GM21390 (cell line): Measurements from ENCODE around the gene DCTD.

Source experiments
- ATAC-seq: cut with Tn5 transposase; IDR thresholded peaks from one replicate; pipeline ENCODE4 v1.9.1; 2021; ENCODE audit not compliant: unreplicated experiment

Gene DCTD

GRCh38 chr4:182873726-182874125 is 43.5 kb downstream of the DCTD start:
- ATAC-seq: no peak

DNA sequence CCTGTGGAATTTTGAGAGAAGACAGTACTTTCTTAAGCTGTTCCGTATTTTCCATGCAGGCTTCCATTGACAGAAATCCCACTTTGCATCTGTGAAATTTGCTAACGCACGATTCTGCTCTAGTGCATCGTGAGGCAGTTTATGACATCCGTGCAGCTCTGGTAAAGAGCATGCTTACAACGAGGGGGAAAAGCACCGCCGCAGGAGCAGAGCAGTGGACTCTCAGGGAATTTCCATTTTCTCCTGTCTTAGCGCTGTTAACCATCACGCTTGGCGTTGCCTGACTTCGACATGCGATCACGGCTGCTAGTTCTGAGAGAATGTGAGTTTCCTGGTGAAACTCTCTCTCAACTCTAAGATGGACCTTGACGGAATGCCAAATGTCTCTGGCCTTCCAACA is 43.9 kb downstream of the DCTD start:
- ATAC-seq: no peak

DNA sequence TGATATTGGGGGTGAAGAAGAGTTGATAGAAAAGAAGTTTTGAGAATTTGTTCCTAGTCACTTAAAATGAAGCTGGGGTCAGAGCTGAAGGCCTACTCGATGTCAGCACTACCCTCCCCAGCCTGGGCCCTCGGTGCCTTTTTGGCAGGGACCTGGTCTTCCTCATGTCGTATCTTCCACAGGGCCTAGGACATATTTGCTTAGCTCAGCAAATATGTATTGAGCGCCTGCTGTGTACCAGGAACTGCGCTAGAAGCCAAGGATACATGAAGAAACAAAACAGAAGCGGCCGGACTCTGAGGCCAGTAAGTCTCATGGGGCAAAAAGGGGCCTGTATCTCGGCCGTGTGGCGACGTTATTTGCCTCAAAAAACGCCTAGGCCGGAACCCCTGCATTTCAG is 44.3 kb downstream of the DCTD start:
- ATAC-seq: no peak

DNA sequence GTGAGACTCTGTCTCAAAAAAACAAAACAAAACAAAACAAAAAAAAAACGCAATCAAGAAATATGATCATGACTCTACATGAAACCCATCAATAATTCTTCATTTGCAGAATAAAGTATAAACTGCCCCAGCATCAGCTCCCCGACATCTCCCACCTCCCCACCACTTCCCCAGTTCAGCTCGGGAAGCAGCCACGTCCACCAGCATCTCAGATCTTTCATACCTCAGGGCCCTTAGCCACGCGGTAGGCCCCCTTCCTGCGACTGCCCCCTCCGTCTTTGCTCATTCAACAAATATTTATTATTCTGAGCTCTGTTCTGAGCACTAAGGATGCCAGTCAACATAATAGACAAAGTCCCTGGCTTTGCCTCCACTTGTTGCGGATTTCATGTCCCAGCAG is 45.6 kb downstream of the DCTD start:
- no peak for ATAC-seq

DNA sequence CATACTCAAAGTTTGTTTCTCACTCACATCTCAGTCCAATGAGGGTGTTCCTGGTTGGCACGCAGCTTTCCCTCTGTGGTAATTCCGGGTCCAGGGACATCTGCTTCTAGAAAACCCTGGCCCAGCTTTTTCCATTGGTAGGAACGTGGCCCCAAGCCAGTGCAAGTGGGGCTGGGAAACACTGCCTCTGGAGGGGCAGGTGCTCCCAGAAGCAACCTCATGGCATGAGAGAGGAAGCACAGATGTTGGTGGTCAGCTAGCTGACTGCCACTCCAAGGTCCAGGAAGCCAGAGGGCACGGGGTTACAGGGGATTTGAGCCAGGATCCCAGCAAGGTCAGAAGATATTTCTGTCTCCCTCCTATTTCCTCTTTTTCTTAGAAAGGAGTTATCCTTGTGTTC is 47.5 kb downstream of the DCTD start:
- no peak for ATAC-seq

DNA sequence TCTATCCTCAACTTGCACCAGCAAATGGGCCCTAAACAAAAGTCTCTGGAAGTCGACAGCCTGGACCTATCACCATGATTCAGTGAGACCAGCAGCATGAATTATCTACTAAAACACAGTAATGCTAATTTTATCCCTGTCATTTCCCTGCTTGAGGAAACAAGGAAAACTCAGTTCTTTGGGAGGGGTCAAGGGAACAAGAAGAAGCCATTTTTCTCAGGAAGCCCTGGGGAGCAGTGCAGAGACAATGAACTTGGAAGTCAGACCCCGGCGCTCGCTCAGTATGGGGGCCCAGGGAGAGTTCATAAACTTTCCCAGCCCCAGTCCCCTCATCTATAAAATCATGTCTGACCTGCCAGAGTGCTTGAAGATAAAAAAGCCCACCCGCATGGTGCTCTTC is 50.4 kb downstream of the DCTD start:
- ATAC-seq: no peak

- no peak for ATAC-seq
Measured at GRCh38 chr4:182863501-182863900, 53.7 kb downstream of the DCTD start.

DNA sequence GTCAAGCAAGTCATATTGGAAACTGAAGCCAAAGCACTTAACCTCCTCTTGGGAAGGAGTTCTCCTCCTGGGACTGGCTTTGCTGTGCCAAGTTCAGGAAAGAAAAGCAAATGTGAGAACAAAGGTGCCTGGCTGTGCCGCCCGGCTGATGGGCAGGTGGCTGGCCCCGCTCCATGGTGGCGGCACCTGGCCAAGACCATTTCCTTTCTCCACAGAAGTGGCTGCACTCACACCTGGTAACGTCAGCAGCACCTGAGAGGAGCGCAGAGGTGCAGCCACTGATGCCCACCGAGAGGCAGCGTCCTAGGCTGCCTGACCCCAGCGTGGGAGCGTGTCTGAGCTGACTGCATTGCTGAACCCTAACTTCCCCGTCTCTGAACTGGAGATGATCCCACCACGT is 54.3 kb downstream of the DCTD start:
- no peak for ATAC-seq

GRCh38 chr4:182862141-182862875 is 54.9 kb downstream of the DCTD start:
- ATAC-seq: no peak

- no peak for ATAC-seq
Measured at GRCh38 chr4:182861346-182861745, 55.8 kb downstream of the DCTD start.

GRCh38 chr4:182859730-182860129 is 57.5 kb downstream of the DCTD start:
- ATAC-seq: no peak

- ATAC-seq: no peak
Measured at GRCh38 chr4:182858711-182859110, 58.5 kb downstream of the DCTD start.

DNA sequence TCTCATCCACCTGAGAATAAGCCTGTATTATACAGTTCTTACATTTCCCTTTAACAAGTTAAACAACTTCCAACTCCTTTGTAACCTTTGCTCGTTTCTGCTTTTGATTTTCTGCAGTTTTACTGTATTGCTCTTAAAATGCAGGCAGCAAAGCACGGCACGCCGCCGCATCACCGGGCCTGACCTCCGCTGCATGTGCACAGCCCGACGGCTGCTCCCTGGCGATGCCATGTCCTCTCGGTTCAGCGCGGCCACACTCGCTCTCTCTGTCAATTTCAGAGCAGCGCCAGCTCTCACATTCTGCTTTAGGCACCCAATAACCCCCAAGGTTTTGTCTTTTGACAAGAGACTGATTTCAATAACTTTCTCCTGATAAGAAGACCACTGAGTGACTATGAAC is 60.3 kb downstream of the DCTD start:
- ATAC-seq: no peak

GRCh38 chr4:182855877-182856276 is 61.3 kb downstream of the DCTD start:
- no peak for ATAC-seq

DNA sequence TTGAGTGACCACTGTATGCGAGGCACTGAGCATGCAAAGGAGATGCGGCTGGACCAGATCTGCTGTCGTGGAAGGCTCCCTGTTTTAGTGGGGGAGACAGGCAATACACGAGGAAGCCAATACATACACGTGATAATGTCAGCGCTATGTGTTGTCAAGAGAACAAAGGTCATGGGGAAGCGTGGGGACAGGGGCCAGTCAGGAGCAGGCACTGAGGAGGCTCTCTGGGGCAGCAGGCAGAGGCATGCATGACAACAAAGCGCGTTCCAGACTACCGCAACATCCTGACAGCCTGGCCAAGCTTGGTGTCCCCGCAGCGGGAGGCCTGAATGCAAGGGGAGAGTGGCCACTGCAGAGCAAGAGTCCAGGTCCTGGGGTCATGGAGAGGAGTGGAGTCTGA is 61.9 kb downstream of the DCTD start:
- ATAC-seq: no peak

DNA sequence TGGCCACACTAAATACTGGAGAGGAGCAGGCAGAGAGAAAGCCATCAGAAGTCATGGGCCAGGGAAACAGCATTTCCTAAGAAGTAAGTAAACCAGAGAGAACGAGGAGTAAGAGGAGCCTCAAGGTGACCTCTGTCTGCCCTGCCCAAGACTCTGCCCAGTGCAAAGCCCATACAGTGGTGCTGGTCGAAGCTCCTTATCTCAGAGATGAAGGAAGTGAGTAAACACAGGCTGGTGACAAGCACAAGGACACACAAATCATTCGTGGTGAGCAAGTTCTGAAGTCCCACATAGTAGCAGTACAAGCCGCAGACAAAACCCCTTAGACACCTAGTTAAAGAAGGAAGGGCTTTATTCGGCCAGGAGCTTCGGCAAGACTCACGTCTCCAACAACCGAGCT is 62.7 kb downstream of the DCTD start:
- ATAC-seq: no peak

GRCh38 chr4:182853731-182854330 is 63.4 kb downstream of the DCTD start:
- ATAC-seq: no peak

GRCh38 chr4:182848685-182849084 is 68.5 kb downstream of the DCTD start:
- ATAC-seq: no peak

DNA sequence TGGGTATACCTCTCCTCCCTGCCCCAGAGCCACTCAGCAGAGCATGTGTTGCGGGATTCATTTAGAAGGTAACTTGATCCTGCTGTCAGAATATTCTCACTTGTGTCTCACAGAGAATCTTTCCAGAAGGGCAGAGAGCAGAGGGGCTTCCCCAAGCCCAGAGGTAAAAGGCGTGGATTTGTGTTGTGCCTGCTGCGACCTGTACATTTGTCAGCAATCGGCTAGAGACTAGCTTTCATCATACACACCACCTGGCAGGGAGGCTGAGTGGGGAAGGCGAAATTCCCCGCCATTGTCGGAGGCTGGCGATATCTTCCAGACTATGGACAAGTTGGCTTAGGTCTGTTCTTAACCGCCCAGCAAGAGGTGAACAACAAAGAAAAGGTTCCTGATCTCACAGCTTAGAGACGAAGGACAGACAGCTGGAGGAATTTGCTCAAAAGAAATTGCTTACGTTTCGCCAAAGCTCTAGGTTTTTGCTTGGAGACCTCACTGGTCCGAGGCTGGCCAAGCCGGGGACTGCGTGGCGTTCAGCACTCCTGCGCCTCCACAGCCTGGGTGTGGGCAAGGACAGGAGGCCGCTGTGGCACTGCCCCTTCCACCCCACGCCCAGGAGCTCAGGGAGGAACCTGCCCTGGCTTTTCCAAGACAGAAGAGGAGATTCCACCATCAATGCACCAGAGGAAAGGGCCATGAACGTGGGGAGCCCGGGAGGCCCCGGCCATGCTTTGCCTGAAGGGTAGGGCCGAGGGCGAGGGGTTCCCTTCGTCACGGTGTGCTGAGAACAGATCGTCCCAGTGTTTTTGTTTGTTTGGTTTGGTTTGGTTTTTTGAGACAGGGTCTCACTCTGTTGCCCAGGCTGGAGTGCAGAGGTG is 69.4 kb downstream of the DCTD start:
- ATAC-seq: no peak

DNA sequence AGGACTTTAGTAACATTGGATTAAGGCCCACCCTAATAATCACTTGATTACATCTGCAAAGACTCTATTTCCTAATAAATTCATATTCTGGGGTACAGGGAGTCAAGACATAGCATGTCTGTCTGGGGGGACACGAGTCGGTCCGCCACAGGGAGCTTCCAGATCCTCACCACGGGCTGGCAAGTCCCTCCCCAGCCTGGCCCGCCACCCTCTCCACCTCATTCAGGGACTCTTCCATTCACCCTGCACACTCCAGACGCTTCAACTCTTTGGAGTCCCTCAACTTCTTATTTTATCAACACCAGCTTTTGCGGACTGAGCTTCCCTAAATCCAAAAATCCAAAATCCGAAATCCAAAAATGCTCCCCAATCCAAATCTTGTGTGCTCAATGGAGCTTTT is 71.2 kb downstream of the DCTD start:
- ATAC-seq: no peak

DNA sequence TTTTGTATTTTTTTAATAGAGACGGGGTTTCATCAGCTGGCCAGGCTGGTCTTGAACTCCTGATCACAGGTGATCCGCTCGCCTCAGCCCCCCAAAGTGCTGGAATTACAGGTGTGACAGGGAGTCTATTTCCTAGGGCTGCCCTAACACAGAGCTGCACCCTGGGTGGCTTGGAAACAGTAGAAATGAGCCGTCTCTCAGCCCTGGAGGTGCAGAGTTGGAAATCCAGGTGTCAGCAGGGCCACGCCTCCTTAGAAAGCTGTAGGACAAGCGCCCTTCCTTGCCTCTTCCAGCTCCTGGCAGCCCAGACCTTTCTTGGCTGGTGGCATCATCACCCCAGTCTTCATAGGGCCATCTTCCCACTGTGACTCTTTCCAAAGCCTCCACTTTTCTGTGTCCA is 71.6 kb downstream of the DCTD start:
- ATAC-seq: no peak

DNA sequence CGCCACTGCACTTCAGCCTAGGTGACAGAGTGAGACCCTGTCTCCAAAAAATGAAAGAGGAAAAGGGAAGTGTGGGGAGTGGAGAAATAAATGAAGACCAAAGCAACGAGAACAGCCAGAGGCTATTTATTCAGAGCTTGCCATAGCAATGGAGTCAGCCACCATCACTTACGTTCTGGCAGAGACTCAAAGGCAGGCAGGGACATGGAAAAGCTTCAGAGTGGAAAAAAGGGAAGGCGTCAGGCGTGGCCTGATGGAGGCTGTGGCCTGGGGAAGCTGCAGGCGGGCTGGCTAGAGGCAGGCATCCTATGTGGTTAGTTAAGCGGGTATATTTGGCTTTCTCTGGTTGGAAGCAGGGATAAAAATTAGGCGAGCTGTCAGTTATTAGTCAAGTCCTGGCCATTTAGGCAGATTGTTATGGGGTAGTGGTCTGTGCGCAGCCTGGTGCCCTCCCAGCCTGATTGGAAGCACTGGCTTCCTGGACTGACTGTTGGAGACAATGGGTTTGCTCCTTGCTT is 73.3 kb downstream of the DCTD start:
- no peak for ATAC-seq
